ENCODE measurements around the gene CIAPIN1. TPM values are rescaled to one million over a fixed set of nuclear protein-coding genes. Genes with fewer than 3 reads are reported as not detected.

CIAPIN1 gene
- total and polyA plus RNA-seq, 2 of the 4 experiments (the other 2 are of a cell fraction) = 41.6 to 47.7 TPM

DNA sequence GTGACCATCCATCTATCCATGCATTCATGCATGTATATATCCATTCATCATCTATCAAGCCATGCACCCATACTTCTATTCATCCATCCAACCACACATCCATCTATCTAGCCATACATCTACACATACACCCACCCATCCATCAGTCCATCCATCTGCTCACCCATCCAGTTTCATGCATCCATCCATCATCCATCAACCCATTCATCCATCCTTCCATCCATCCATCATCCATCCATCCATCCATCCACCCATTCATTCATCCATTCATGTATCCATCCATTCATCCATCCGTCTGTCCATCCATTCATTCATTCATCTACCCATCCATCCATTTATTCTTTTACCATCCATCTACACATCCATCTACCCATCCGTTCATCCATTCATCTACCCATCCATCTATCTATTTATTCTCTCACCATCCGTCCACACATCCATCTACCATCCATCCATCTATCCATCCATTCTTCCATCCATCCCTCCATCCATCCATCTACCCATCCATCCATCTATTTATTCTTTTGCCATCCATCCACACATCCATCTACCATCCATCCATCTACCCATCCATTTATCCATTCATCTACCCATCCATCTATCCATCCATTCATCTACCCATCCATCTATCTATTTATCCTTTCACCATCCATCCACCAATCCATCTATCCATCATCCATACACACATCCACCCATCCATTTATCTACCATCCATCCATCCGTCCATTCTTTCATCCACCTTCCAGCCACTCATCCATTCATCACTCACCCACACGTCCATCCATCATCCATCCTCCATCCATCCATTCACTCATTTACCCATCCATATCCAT is 39.4 kb downstream of the CIAPIN1 start:
- ATAC-seq (ENCODE audit: low read depth) = no peak
- Histone ChIP-seq H3K27me3 (ENCODE audit: control insufficient read depth, insufficient read depth, low read length) (peaks cover 58% of the 10 kb centered on the region), H2AFZ (replicated peaks; ENCODE audit: low read length, poor library complexity) (no peak overlapping the region), H3K18ac (ENCODE audit: low read depth, low read length) (no peak overlapping the region), H3K36me3 (ENCODE audit: control insufficient read depth, insufficient read depth, low read length) (no peaks in the 10 kb centered on the region), H4K5ac (ENCODE audit: low read depth, low read length) (no peak overlapping the region), H2BK5ac (ENCODE audit: low read depth, low read length, poor library complexity, severe bottlenecking) (peak overlapping the region; percentile 46), H3K9ac (ENCODE audit: low read depth, low read length) (no peak overlapping the region), H2BK20ac (ENCODE audit: low read depth, low read length) (no peak overlapping the region), H3K9me3 (ENCODE audit: control insufficient read depth, insufficient read depth, low read length) (no peaks in the 10 kb centered on the region), H3K27ac (ENCODE audit: insufficient read depth, low read length) (no peak overlapping the region), H3K4ac (ENCODE audit: low read depth, low read length) (no peak overlapping the region), H3K23ac (ENCODE audit: low read depth, low read length) (no peak overlapping the region), H3K56ac (ENCODE audit: extremely low read depth, insufficient read depth, low read length) (no peak overlapping the region), H4K91ac (ENCODE audit: insufficient read depth, low read depth, low read length) (no peak overlapping the region), H2BK15ac (ENCODE audit: low read depth, low read length) (no peak overlapping the region), H4K20me1 (ENCODE audit: insufficient read depth, low read length) (no peaks in the 10 kb centered on the region), H2BK120ac (ENCODE audit: low read depth, low read length) (no peak overlapping the region), H3K9me1 (ENCODE audit: insufficient read depth, low read length) (no peaks in the 10 kb centered on the region), H3K14ac (replicated peaks; ENCODE audit: low read depth, low read length) (no peak overlapping the region), H3K79me1 (ENCODE audit: low read depth in 1 of 2, low read length in 2 of 2) (no peaks in the 10 kb centered on the region), H2AK9ac (replicated peaks; ENCODE audit: low read depth, low read length, poor library complexity) (no peak overlapping the region), H3K4me2 (ENCODE audit: low read depth, low read length) (no peak overlapping the region), H2AK5ac (ENCODE audit: low read depth, low read length) (no peak overlapping the region), H4K8ac (ENCODE audit: low read depth in 2 of 2, low read length in 2 of 2) (no peak overlapping the region), H3K4me3 (ENCODE audit: insufficient read depth, low read depth, low read length) (no peak overlapping the region), H3K4me1 (ENCODE audit: control insufficient read depth, insufficient read depth, low read length) (no peaks in the 10 kb centered on the region)
- no peak for DNase-seq
- in situ Hi-C loops (cut with MboI; ENCODE audit: low sequenced_read_pairs) (no loop called here), intact Hi-C loops (cut with micrococcal nuclease) (no loop called here), dilution Hi-C loops (cut with HindIII; ENCODE audit: low sequenced_read_pairs, unreplicated experiment) (no loop called here)
- ChIA-PET POLR2A (ENCODE audit: unreplicated experiment) (no interaction called here), CTCF (no interaction called here)
- 67 to 98% methylated on average over 4 to 5 of the region's 5 CpGs for WGBS, 2 experiments (ENCODE audit: extremely low coverage in 2 of 2, insufficient read length in 1 of 2)
- TF ChIP-seq RAD21 (IDR thresholded peaks at IDR 0.05; ENCODE audit: low read length) (no peak), MAFK (IDR thresholded peaks at IDR 0.05; ENCODE audit: low read depth, low read length) (no peak), FOS (IDR thresholded peaks at IDR 0.05; ENCODE audit: low read depth, low read length) (no peak), SMC3 (IDR thresholded peaks at IDR 0.05; ENCODE audit: low read depth, low read length) (no peak), CHD1 (IDR thresholded peaks at IDR 0.05; ENCODE audit: low read depth, low read length) (no peak), POLR2A (IDR thresholded peaks at IDR 0.05; ENCODE audit: low read depth, low read length) (no peak), CEBPB (IDR thresholded peaks at IDR 0.05; ENCODE audit: low read depth, low read length) (no peak), BHLHE40 (IDR thresholded peaks at IDR 0.05; ENCODE audit: low read depth, low read length) (no peak), RCOR1 (IDR thresholded peaks at IDR 0.05; ENCODE audit: insufficient replicate concordance, low read length) (no peak), RFX5 (IDR thresholded peaks at IDR 0.05; ENCODE audit: low read depth, low read length) (no peak), USF2 (IDR thresholded peaks at IDR 0.05; ENCODE audit: low read depth, low read length) (no peak), MXI1 (IDR thresholded peaks at IDR 0.05; ENCODE audit: borderline replicate concordance, low read depth, low read length) (no peak), NFE2L2 (IDR thresholded peaks at IDR 0.05; ENCODE audit: low read depth, low read length) (no peak)
- TF ChIP-seq, protein P1, sequence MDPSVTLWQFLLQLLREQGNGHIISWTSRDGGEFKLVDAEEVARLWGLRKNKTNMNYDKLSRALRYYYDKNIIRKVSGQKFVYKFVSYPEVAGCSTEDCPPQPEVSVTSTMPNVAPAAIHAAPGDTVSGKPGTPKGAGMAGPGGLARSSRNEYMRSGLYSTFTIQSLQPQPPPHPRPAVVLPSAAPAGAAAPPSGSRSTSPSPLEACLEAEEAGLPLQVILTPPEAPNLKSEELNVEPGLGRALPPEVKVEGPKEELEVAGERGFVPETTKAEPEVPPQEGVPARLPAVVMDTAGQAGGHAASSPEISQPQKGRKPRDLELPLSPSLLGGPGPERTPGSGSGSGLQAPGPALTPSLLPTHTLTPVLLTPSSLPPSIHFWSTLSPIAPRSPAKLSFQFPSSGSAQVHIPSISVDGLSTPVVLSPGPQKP (IDR thresholded peaks at IDR 0.05; ENCODE audit: borderline replicate concordance, low read depth, low read length) = no peak
- TF ChIP-seq, protein P2, sequence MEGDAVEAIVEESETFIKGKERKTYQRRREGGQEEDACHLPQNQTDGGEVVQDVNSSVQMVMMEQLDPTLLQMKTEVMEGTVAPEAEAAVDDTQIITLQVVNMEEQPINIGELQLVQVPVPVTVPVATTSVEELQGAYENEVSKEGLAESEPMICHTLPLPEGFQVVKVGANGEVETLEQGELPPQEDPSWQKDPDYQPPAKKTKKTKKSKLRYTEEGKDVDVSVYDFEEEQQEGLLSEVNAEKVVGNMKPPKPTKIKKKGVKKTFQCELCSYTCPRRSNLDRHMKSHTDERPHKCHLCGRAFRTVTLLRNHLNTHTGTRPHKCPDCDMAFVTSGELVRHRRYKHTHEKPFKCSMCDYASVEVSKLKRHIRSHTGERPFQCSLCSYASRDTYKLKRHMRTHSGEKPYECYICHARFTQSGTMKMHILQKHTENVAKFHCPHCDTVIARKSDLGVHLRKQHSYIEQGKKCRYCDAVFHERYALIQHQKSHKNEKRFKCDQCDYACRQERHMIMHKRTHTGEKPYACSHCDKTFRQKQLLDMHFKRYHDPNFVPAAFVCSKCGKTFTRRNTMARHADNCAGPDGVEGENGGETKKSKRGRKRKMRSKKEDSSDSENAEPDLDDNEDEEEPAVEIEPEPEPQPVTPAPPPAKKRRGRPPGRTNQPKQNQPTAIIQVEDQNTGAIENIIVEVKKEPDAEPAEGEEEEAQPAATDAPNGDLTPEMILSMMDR (conservative IDR thresholded peaks at IDR 0.05; ENCODE audit: low read depth, low read length) = no peak
- BruUV-seq (replicated peaks) = no TSS peak
